Esophagus muscularis mucosa (tissue), 4 donors: ENCODE results near the gene HAUS7.

ENCODE experiments used
- EP300 ChIP-seq: sonication (generic); formaldehyde crosslinking; IDR thresholded peaks from one replicate; pipeline ENCODE4 v1.6.1; 2017; ENCODE audit warnings: antibody characterized with exemption
- POLR2A ChIP-seq: fragments of 450-650 bp; IDR thresholded peaks from one replicate; pipeline ENCODE4 v1.6.1; 2017; ENCODE audit warnings: antibody characterized with exemption, moderate library complexity, mild to moderate bottlenecking, low read depth
- POLR2AphosphoS5 ChIP-seq, 2 donors: sonication (generic); formaldehyde crosslinking; IDR thresholded peaks; one replicate each; pipeline ENCODE4 v1.6.1; 2017; ENCODE audit warnings: antibody characterized with exemption in 2 of 2
- TF ChIP-seq, protein P1 (sequence below), 3 experiments: fragments of 200-600 bp in 2 of 3; fragments of 450-650 bp in 1 of 3; sonication (generic) in 2 of 3; IDR thresholded peaks; one replicate each; pipeline ENCODE4 v1.5.1; 2017 to 2019; ENCODE audit warnings: antibody characterized with exemption in 3 of 3, mild to moderate bottlenecking in 2 of 3, moderate library complexity in 1 of 3

DNA sequence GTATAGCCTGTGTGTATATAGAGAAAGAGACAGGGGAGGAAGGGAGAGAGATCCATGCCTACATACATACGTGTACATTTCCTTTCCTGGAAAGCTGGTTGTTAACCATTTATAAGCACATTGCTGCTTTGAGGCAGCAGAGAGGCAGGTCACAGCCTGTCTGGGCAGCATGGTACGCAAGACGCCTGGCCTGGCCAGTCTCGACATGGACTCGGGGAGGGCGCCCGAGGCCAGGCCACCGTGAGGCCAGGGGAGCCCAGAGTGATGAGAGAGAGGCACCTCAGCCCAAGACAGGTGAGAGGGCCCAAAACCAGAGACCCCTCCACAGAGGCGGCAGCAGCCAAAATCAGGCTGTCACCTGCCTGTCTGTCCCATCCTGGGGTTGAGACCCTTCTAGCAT lies 28.4 kb downstream of the HAUS7 start:
- no peak for TF ChIP-seq EP300
- no peak for TF ChIP-seq POLR2A
- no peak for TF ChIP-seq POLR2AphosphoS5 (IDR thresholded peaks at IDR 0.05)
- TF ChIP-seq, protein P1, sequence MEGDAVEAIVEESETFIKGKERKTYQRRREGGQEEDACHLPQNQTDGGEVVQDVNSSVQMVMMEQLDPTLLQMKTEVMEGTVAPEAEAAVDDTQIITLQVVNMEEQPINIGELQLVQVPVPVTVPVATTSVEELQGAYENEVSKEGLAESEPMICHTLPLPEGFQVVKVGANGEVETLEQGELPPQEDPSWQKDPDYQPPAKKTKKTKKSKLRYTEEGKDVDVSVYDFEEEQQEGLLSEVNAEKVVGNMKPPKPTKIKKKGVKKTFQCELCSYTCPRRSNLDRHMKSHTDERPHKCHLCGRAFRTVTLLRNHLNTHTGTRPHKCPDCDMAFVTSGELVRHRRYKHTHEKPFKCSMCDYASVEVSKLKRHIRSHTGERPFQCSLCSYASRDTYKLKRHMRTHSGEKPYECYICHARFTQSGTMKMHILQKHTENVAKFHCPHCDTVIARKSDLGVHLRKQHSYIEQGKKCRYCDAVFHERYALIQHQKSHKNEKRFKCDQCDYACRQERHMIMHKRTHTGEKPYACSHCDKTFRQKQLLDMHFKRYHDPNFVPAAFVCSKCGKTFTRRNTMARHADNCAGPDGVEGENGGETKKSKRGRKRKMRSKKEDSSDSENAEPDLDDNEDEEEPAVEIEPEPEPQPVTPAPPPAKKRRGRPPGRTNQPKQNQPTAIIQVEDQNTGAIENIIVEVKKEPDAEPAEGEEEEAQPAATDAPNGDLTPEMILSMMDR (IDR thresholded peaks at IDR 0.05): no peak
